Activated CD8-positive, alpha-beta memory T cell treated with anti-CD3 and anti-CD28 coated beads, Interleukin-2, amount 50 U/mL, for 4 hours (primary cell): ENCODE measurements around the gene HLA-DOA.

ENCODE experiments used
- DNase-seq: peaks from one replicate; pipeline ENCODE4 v3.0.0-alpha.2; 2020

Gene HLA-DOA

DNA sequence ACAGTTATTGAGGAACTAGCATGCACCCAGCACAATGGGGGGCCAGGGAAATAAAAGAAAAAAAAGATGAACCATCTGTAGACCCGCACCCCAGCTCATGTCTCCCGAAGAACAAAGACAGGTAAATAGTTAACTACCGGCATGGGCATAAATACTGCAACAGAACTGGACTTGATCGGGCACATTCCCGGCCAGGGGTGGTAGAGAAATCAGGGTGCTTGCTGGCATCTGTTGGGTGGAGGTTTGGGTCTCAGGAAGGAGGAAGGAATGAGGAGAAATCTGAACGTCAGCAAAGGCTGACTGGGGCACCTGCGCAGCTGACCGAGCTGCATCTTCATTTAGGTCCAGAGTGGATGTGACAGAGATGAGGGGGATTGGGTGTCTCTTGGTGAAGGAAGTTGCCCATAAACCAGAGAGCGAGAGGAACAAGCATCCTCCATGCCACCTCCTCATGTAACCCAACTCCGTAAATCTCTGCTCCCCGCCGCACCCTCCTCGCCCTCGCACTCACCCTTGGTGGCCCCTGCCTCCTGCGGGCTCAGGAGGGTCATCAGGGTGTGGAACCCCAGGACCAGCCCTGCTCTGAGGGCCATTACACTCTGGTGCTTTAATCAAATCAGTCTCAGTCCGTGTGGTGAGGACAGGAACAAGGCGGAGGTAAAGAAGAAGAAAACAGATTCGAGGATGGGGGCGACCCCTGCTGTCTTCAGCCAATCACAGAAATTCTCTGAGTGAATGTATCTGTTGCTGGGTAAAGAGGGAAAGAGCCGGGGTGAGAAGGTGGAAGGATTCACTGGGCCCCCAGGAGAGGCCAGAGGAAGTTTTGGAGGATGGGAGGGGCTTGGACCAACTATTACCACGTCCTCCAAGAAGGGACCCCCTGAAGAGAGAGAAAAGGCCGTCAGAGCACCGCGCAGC is at the start of gene HLA-DOA:
Gene HLA-DOA, minus strand, starts transcription at position 648 of the 918 bp plus-strand sequence.
- peak; percentile 59 for DNase-seq

GRCh38 chr6:33057222-33058150 is 48.1 kb upstream of the HLA-DOA start:
- no peak for DNase-seq

DNA sequence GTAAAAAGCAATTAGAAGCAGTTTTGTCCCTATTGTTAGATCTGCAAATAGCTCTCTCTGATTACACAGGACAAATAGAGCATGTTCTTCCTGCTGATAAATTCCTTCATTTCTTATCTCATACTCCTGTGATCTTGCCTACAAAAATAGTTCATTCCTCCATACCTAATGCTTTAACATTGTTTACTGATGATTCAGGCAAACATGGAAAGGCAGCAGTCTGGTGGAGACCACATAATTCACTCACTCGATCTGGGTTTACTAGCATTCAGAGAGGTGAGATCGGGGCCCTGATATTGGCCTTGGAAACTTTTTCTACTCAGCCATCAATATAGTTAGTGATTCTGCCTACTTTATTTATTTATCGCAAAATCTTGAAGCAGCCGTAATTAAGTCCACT is 43.8 kb upstream of the HLA-DOA start:
- no peak for DNase-seq

- no peak for DNase-seq
Observed at GRCh38 chr6:33052627-33053026, 43.2 kb upstream of the HLA-DOA start.

DNA sequence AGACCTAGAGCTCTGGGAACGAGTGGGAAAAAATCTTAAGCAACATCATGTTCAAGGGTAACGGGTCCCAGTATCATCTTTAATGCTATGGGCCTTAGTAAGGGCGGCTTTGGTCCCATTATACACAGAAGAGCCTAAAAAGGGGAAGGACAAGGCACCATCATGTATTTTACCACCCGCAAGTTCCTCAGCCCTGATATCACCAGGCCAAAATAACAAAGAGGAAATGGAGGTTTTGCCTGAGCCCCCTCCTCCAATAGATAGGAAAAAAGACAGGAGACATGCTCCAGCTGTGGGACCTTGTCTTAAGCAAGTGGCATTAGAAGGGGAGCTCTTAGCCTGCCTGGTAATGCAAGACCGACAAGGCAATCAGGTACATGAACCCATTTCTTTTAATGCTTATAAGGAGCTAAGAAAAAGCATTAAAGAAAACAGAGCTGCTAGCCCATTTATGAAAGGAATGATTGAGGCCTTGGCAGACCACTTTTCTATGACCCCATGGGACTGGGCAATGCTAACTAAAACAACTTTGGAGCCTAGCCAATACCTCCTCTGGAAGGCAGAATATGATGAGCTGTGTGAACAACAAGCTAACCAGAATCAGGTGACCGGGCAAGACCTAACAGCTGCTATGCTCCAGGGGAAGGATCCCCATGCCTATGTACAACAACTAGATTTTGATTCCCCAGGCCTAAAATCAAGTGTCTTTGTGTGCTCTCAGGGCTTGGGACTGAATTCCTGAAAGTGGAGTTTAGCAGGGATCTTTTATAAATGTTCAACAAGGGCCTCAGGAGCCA is 40.8 kb upstream of the HLA-DOA start:
- no peak for DNase-seq

- no peak for DNase-seq
Observed at GRCh38 chr6:33049323-33050013, 40.1 kb upstream of the HLA-DOA start.

GRCh38 chr6:33040157-33040556 is 30.8 kb upstream of the HLA-DOA start:
- DNase-seq, result no peak

- DNase-seq, result no peak
Observed at GRCh38 chr6:33036535-33036934, 27.1 kb upstream of the HLA-DOA start.

GRCh38 chr6:33034554-33034953 is 25.2 kb upstream of the HLA-DOA start:
- DNase-seq, result no peak

- no peak for DNase-seq
Observed at GRCh38 chr6:33030245-33030644, 20.9 kb upstream of the HLA-DOA start.

DNA sequence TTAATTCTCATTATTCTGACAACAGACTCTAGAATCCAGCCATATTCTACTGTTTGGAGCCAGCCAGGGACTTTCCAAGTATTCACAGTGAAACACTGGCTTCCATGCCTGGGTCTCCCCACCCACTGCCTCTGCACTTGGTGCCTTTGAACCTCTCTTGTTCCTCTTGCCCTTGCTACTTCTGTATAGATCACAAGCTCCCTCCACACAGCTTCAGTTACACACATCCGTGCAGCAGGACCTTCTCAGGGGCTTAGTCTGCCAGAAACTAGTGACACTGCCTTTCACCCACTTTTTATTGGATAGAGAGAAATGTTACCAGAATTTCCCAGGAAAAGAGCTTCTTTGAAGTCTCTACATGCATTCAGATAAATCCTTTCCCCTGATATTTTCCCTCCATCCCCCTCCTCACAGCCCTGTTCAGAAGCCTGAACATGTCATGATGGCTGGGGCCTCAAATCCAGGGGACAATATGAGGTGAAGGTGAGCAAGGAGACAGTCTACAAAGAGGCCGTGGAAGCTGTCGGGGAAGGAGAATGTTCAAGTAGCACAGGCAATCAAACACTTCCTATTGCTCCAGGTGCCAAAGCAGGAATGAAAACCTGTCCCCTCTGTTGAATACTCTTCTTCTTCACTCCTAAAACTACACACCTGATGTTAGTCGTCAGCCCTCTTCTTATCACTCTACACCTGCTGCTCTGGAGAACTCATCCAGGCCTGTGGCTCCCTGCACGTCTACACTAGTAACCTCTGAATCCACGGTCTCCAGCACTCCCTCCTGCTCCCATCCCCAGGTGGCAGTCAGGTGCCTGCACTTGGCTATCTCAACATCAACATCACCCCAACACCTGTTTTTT is 20.2 kb upstream of the HLA-DOA start:
- no peak for DNase-seq

- no peak for DNase-seq
Observed at GRCh38 chr6:33028220-33028849, 18.9 kb upstream of the HLA-DOA start.

DNA sequence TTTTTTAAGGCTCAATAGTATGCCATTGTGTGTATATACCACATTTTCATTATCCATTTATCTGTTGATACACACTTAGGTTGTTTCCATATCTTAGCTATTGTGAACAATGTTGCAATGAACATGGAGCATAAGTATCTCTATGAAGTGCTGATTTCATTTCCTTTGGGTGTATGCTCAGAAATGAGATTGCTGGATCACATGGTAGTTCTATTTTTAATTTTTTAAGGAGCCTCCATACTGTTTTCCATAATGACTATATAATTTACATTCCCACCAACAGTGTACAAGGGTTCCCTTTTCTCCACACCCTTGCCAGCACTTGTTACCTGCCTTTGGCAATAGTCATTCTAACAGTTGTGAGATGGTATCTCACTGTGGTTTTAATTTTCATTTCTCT is 15.1 kb upstream of the HLA-DOA start:
- DNase-seq, result no peak

DNA sequence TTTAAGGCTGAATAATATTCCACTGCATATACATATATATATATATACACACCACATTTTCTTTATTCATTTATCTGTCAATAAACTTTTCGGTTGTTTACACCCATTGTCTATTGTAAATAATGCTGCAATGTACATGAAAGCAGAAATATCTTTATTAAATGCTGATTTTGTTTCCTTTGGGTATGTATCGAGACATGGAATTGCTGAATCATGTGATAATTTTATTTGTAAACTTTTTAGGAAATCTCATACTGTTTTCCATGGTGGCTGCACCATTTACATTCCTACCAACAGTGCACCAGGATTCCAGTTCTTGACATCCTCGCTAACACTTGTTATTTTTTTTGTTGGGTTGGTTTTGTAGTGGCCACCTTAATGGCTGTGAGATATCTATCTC is 14.1 kb upstream of the HLA-DOA start:
- no peak for DNase-seq

DNA sequence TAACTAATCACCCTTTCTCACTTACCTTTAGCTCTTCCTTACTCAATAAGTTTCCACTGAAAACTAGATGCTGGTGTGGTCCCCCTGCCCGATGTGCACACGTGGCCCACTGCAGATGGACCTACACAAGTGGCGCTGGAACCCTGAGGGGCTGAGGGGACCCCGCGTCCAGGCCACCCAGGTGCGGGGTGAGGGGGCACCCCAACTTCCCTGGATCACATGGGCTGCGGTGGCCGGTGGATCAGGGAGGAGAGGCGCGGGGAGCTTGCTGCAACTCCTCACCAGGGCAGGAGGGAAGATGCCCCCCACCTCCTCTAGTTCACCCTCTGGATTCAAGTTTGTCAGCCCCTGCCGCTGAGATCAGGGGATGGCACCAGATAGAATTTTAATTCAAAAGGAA is 12.5 kb upstream of the HLA-DOA start:
- no peak for DNase-seq

DNA sequence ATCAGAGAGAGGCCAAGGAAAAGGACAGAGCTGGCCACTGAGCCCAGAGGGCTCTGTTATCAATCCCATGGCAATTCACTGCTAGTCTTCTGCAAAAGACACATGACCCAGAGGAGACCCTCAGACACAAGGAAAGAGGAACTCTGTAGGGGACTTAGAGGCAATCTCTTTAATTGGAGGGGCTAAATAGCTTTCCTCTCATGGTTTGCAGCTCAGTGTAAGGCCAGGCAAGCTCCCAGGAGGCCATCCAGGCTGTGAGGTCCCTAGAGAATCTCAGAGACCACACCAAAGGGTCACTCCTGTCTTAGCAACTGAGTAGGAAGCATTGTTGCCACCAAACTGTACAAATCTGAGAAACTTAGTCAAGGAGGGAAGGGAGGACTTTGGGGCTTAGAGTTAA is 10.0 kb upstream of the HLA-DOA start:
- DNase-seq, result no peak

- no peak for DNase-seq
Observed at GRCh38 chr6:33018904-33019303, 9.5 kb upstream of the HLA-DOA start.

GRCh38 chr6:33018418-33018817 is 9.0 kb upstream of the HLA-DOA start:
- DNase-seq, result no peak

DNA sequence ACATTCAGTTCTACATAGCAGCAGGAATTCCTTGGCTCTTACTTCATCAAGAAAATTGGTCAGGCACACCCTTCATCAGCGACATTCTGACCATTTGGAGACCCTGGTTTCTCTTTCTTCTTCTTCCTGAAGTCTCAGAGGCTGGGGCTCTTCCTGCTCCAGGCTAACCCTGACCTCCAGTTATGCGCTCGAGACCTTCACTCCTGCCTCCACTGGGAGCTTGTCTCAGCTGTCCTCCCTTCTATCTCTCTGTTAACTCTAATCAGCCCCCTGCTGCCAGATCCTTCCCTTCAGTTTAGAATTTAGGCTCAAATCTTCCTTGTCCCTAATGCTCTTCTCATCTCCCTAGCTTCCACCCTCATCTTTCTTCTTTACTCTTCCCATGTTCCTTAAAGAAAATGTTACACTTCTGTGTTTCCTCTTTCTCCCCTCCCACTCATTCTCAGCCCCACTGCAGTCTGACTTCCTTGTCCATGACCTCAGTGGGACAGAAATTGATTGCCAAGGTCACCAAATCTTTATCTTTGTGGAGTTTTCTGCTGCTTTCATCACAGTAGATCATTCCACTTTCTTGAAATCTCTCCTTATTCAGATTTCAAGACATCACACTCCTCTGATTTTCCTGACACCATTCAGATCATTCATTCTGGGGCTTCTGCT is 8.4 kb upstream of the HLA-DOA start:
- DNase-seq, result no peak

DNA sequence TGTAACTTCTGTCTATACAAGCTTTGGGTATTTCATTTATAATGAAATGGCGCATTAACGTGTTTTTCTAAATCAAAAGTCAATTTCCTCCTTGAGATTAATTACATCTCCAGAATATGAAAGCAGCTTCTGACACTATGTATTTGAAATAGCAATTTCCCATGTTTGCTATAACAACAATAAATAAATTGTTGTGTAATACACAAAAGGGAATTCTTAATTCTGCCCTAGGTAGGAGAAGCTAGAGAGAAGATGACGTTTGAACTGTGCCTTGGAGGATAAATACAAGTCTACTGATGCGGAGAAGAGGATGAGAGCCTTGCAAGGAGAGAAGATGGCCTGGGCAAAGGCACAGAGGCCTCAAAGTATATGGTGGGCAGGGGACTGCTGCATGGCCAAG is 7.6 kb upstream of the HLA-DOA start:
- DNase-seq, result no peak
